ENCODE data around the gene TTLL10.

Gene TTLL10

GRCh38 chr1:1197551-1198422, 24.1 kb downstream of the TTLL10 start:
- H3K4me1 Mint-ChIP-seq (ENCODE audit: low read depth): peaks cover 4% of the 10 kb centered on the region
- H3K36me3 Mint-ChIP-seq: peaks cover 5% of the 10 kb centered on the region
- no peak overlapping the region for H3K4me3 Mint-ChIP-seq
- H3K9me3 Mint-ChIP-seq (ENCODE audit: low read depth): peaks cover 9% of the 10 kb centered on the region
- no peaks in the 10 kb centered on the region for H3K27me3 Mint-ChIP-seq
- no peak overlapping the region for H3K27ac Mint-ChIP-seq

GRCh38 chr1:1198423-1199140, 24.9 kb downstream of the TTLL10 start:
- Mint-ChIP-seq H3K27me3 (no peaks in the 10 kb centered on the region), H3K27ac (no peak overlapping the region), H3K36me3 (peaks cover 5% of the 10 kb centered on the region), H3K4me1 (ENCODE audit: low read depth) (peaks cover 4% of the 10 kb centered on the region), H3K4me3 (no peak overlapping the region), H3K9me3 (ENCODE audit: low read depth) (peaks cover 9% of the 10 kb centered on the region)

GRCh38 chr1:1199141-1199960, 25.7 kb downstream of the TTLL10 start:
- peak overlapping the region; percentile 64 for H3K4me3 Mint-ChIP-seq
- peaks cover 5% of the 10 kb centered on the region for H3K36me3 Mint-ChIP-seq
- peak overlapping the region; percentile 46 for H3K27ac Mint-ChIP-seq
- H3K9me3 Mint-ChIP-seq (ENCODE audit: low read depth): peaks cover 9% of the 10 kb centered on the region
- no peaks in the 10 kb centered on the region for H3K27me3 Mint-ChIP-seq
- peaks cover 4% of the 10 kb centered on the region for H3K4me1 Mint-ChIP-seq (ENCODE audit: low read depth)

GRCh38 chr1:1199961-1200875, 26.5 kb downstream of the TTLL10 start:
- Mint-ChIP-seq H3K27me3 (no peaks in the 10 kb centered on the region), H3K36me3 (peaks cover 3% of the 10 kb centered on the region), H3K4me3 (peak overlapping the region; percentile 73), H3K4me1 (ENCODE audit: low read depth) (peaks cover 4% of the 10 kb centered on the region), H3K9me3 (ENCODE audit: low read depth) (peaks cover under 1% of the 10 kb centered on the region), H3K27ac (peak overlapping the region; percentile 58)

- H3K27me3 Mint-ChIP-seq: no peaks in the 10 kb centered on the region
- peak overlapping the region; percentile 73 for H3K4me3 Mint-ChIP-seq
- peaks cover 2% of the 10 kb centered on the region for H3K36me3 Mint-ChIP-seq
- H3K27ac Mint-ChIP-seq: peak overlapping the region; percentile 58
- peaks cover 4% of the 10 kb centered on the region for H3K4me1 Mint-ChIP-seq (ENCODE audit: low read depth)
- H3K9me3 Mint-ChIP-seq (ENCODE audit: low read depth): no peaks in the 10 kb centered on the region
These were observed 27.5 kb downstream of the TTLL10 start for GRCh38 chr1:1200876-1201810.

GRCh38 chr1:1202831-1203560, 29.3 kb downstream of the TTLL10 start:
- H3K27me3 Mint-ChIP-seq: no peaks in the 10 kb centered on the region
- H3K9me3 Mint-ChIP-seq (ENCODE audit: low read depth): no peaks in the 10 kb centered on the region
- no peak overlapping the region for H3K4me3 Mint-ChIP-seq
- no peaks in the 10 kb centered on the region for H3K36me3 Mint-ChIP-seq
- no peak overlapping the region for H3K27ac Mint-ChIP-seq
- peaks cover 8% of the 10 kb centered on the region for H3K4me1 Mint-ChIP-seq (ENCODE audit: low read depth)

GRCh38 chr1:1203561-1204424, 30.1 kb downstream of the TTLL10 start:
- no peak overlapping the region for H3K27ac Mint-ChIP-seq
- H3K9me3 Mint-ChIP-seq (ENCODE audit: low read depth): no peaks in the 10 kb centered on the region
- H3K36me3 Mint-ChIP-seq: no peaks in the 10 kb centered on the region
- no peak overlapping the region for H3K4me3 Mint-ChIP-seq
- peaks cover 13% of the 10 kb centered on the region for H3K4me1 Mint-ChIP-seq (ENCODE audit: low read depth)
- no peaks in the 10 kb centered on the region for H3K27me3 Mint-ChIP-seq

- no peaks in the 10 kb centered on the region for H3K36me3 Mint-ChIP-seq
- peaks cover 15% of the 10 kb centered on the region for H3K4me1 Mint-ChIP-seq (ENCODE audit: low read depth)
- no peaks in the 10 kb centered on the region for H3K9me3 Mint-ChIP-seq (ENCODE audit: low read depth)
- no peaks in the 10 kb centered on the region for H3K27me3 Mint-ChIP-seq
- peak overlapping the region; percentile 27 for H3K4me3 Mint-ChIP-seq
- no peak overlapping the region for H3K27ac Mint-ChIP-seq
These were observed 30.8 kb downstream of the TTLL10 start for GRCh38 chr1:1204425-1204920.

- no peak overlapping the region for H3K27ac Mint-ChIP-seq
- H3K27me3 Mint-ChIP-seq: no peaks in the 10 kb centered on the region
- H3K9me3 Mint-ChIP-seq (ENCODE audit: low read depth): no peaks in the 10 kb centered on the region
- peak overlapping the region; percentile 70 for H3K4me3 Mint-ChIP-seq
- no peaks in the 10 kb centered on the region for H3K36me3 Mint-ChIP-seq
- peaks cover 18% of the 10 kb centered on the region for H3K4me1 Mint-ChIP-seq (ENCODE audit: low read depth)
These were observed 31.5 kb downstream of the TTLL10 start for GRCh38 chr1:1204998-1205768.

GRCh38 chr1:1205769-1206375, 32.2 kb downstream of the TTLL10 start:
- peak overlapping the region; percentile 70 for H3K4me3 Mint-ChIP-seq
- no peak overlapping the region for H3K27ac Mint-ChIP-seq
- no peaks in the 10 kb centered on the region for H3K9me3 Mint-ChIP-seq (ENCODE audit: low read depth)
- no peaks in the 10 kb centered on the region for H3K27me3 Mint-ChIP-seq
- peaks cover 14% of the 10 kb centered on the region for H3K4me1 Mint-ChIP-seq (ENCODE audit: low read depth)
- no peaks in the 10 kb centered on the region for H3K36me3 Mint-ChIP-seq

- peak within 1 kb of the TSS; percentile 28 for H3K27ac Mint-ChIP-seq
- H3K9me3 Mint-ChIP-seq (ENCODE audit: low read depth): no peaks in the 10 kb centered on the region
- peak within 1 kb of the TSS; percentile 73 for H3K4me3 Mint-ChIP-seq
- no peaks in the 10 kb centered on the region for H3K36me3 Mint-ChIP-seq
- H3K4me1 Mint-ChIP-seq (ENCODE audit: low read depth): peaks cover 14% of the 10 kb centered on the region
- no peaks in the 10 kb centered on the region for H3K27me3 Mint-ChIP-seq
These were observed 32.8 kb downstream of the TTLL10 start, which contains the start of gene TNFRSF18 for GRCh38 chr1:1206376-1206965. TNFRSF18 (minus strand) TSS chr1:1206592; CDS start chr1:1206571, 21 bp downstream.

Data from activated naive CD8-positive, alpha-beta T cell (primary cell).